GM19438 (cell line): Measurements from ENCODE around the gene ZNF529.

Source experiments
- ATAC-seq: cut with Tn5 transposase; IDR thresholded peaks from one replicate; pipeline ENCODE4 v1.9.1; 2021; ENCODE audit warnings: low read depth; ENCODE audit not compliant: unreplicated experiment

ZNF529 gene

GRCh38 chr19:36514012-36514612, 59.0 kb downstream of the ZNF529 start:
- no peak for ATAC-seq

GRCh38 chr19:36508325-36508724, 64.8 kb downstream of the ZNF529 start:
- ATAC-seq = no peak

GRCh38 chr19:36501973-36502372, 71.1 kb downstream of the ZNF529 start:
- no peak for ATAC-seq

GRCh38 chr19:36497001-36497400, 76.1 kb downstream of the ZNF529 start:
- no peak for ATAC-seq
